ENCODE measurements around the gene CCDC134. TPM values are rescaled to one million over a fixed set of nuclear protein-coding genes. Genes with fewer than 3 reads are reported as not detected.

CCDC134 gene
- total and polyA plus RNA-seq, 9 donors = 1.3 to 13.3 (median 8.7) TPM

- no peak overlapping the region for H3K27ac ChIP-seq
- no peaks in the 10 kb centered on the region for H3K9me3 ChIP-seq
- 94 to 96% (median 94%) methylated on average over 1 of the region's 1 CpG for WGBS, 3 donors
- no peak for TF ChIP-seq POLR2A (IDR thresholded peaks at IDR 0.05)
- TF ChIP-seq CTCF (IDR thresholded peaks at IDR 0.05) = no peak
- TF ChIP-seq EP300 (IDR thresholded peaks at IDR 0.05) = no peak
- intact Hi-C loops (cut with DNase I) = no loop called here
- no peak overlapping the region for H3K4me3 ChIP-seq
- peaks cover 8% of the 10 kb centered on the region for H3K4me1 ChIP-seq (ENCODE audit: insufficient read depth)
- no peaks in the 10 kb centered on the region for H3K27me3 ChIP-seq
- no peak for DNase-seq
- H3K36me3 ChIP-seq = no peaks in the 10 kb centered on the region
These were observed 15.8 kb downstream of the CCDC134 start for GRCh38 chr22:41816241-41816640.

GRCh38 chr22:41816871-41817270 lies 16.4 kb downstream of the CCDC134 start:
- WGBS, 3 donors = 87 to 92% (median 88%) methylated on average over 2 of the region's 2 CpGs
- H3K9me3 ChIP-seq = no peaks in the 10 kb centered on the region
- no peak for DNase-seq
- H3K4me1 ChIP-seq (ENCODE audit: insufficient read depth) = peaks cover 8% of the 10 kb centered on the region
- intact Hi-C loops (cut with DNase I) = no loop called here
- no peak overlapping the region for H3K27ac ChIP-seq
- no peaks in the 10 kb centered on the region for H3K27me3 ChIP-seq
- H3K36me3 ChIP-seq = no peaks in the 10 kb centered on the region
- no peak for TF ChIP-seq POLR2A (IDR thresholded peaks at IDR 0.05)
- TF ChIP-seq CTCF (IDR thresholded peaks at IDR 0.05) = no peak
- no peak for TF ChIP-seq EP300 (IDR thresholded peaks at IDR 0.05)
- H3K4me3 ChIP-seq = no peak overlapping the region

GRCh38 chr22:41818011-41818410 lies 17.5 kb downstream of the CCDC134 start:
- Histone ChIP-seq H3K9me3 (no peaks in the 10 kb centered on the region), H3K4me1 (ENCODE audit: insufficient read depth) (peaks cover 8% of the 10 kb centered on the region), H3K27me3 (no peaks in the 10 kb centered on the region), H3K27ac (no peak overlapping the region), H3K4me3 (no peak overlapping the region), H3K36me3 (no peaks in the 10 kb centered on the region)
- DNase-seq = no peak
- intact Hi-C loops (cut with DNase I) = no loop called here
- 66 to 79% (median 77%) methylated on average over 5 of the region's 5 CpGs for WGBS, 3 donors
- TF ChIP-seq EP300 (IDR thresholded peaks at IDR 0.05) (no peak), POLR2A (IDR thresholded peaks at IDR 0.05) (no peak), CTCF (IDR thresholded peaks at IDR 0.05) (no peak)

- no peak for TF ChIP-seq POLR2A (IDR thresholded peaks at IDR 0.05)
- TF ChIP-seq CTCF (IDR thresholded peaks at IDR 0.05) = no peak
- no peak for TF ChIP-seq EP300 (IDR thresholded peaks at IDR 0.05)
These were observed 18.1 kb downstream of the CCDC134 start for GRCh38 chr22:41818596-41818995.

More at GRCh38 chr22:41818596-41818995, 18.1 kb downstream of the CCDC134 start:
- no peak overlapping the region for H3K27ac ChIP-seq
- WGBS, 3 donors = 46 to 65% (median 62%) methylated on average over 6 of the region's 6 CpGs
- H3K9me3 ChIP-seq = no peaks in the 10 kb centered on the region
- no peaks in the 10 kb centered on the region for H3K27me3 ChIP-seq
- H3K4me1 ChIP-seq (ENCODE audit: insufficient read depth) = peaks cover 8% of the 10 kb centered on the region
- intact Hi-C loops (cut with DNase I) = no loop called here
- no peaks in the 10 kb centered on the region for H3K36me3 ChIP-seq
- H3K4me3 ChIP-seq = no peak overlapping the region
- DNase-seq = peak in 1 of 5 donors; percentile 25

Data from ovary (tissue), 9 donors.